HG02973 (cell line): ENCODE results near the gene HTRA3.
"Not testable (repeated sequence)": the region's sequence is repeated elsewhere in the genome, so short reads cannot be mapped to it uniquely, and the experiment has no call there.

Experiments
- ATAC-seq: cut with Tn5 transposase; IDR thresholded peaks from one replicate; pipeline ENCODE4 v1.9.1; 2021; ENCODE audit warnings: moderate library complexity; ENCODE audit not compliant: unreplicated experiment

HTRA3 gene

GRCh38 chr4:8338351-8338961 lies 68.9 kb downstream of the HTRA3 start:
- no peak for ATAC-seq

- no peak for ATAC-seq
Observed at GRCh38 chr4:8340781-8341241, 71.3 kb downstream of the HTRA3 start.

GRCh38 chr4:8341281-8341680 lies 71.7 kb downstream of the HTRA3 start:
- not testable (repeated sequence) for ATAC-seq

- no peak for ATAC-seq
Observed at GRCh38 chr4:8341691-8342090, 72.1 kb downstream of the HTRA3 start.

- ATAC-seq = no peak
Observed at GRCh38 chr4:8342651-8343261, 73.2 kb downstream of the HTRA3 start.

GRCh38 chr4:8343262-8343966 lies 73.9 kb downstream of the HTRA3 start:
- no peak for ATAC-seq

- no peak for ATAC-seq
Observed at GRCh38 chr4:8343967-8344331, 74.4 kb downstream of the HTRA3 start.

GRCh38 chr4:8344377-8344776 lies 74.8 kb downstream of the HTRA3 start:
- no peak for ATAC-seq

GRCh38 chr4:8345053-8345945 lies 75.7 kb downstream of the HTRA3 start:
- ATAC-seq = no peak

- no peak for ATAC-seq
Observed at GRCh38 chr4:8345946-8346814, 76.6 kb downstream of the HTRA3 start.

GRCh38 chr4:8346838-8347605 lies 77.5 kb downstream of the HTRA3 start:
- no peak for ATAC-seq

- no peak for ATAC-seq
Observed at GRCh38 chr4:8347660-8348059, 78.1 kb downstream of the HTRA3 start.

GRCh38 chr4:8348071-8348470 lies 78.5 kb downstream of the HTRA3 start:
- no peak for ATAC-seq

- not testable (repeated sequence) for ATAC-seq
Observed at GRCh38 chr4:8349236-8349635, 79.7 kb downstream of the HTRA3 start.

- ATAC-seq = no peak
Observed at GRCh38 chr4:8349664-8350236, 80.2 kb downstream of the HTRA3 start.

- no peak for ATAC-seq
Observed at GRCh38 chr4:8350352-8350751, 80.8 kb downstream of the HTRA3 start.

- ATAC-seq = no peak
Observed at GRCh38 chr4:8350841-8351461, 81.4 kb downstream of the HTRA3 start.

- no peak for ATAC-seq
Observed at GRCh38 chr4:8351931-8352367, 82.4 kb downstream of the HTRA3 start.
